ENCODE data around the gene C4BPA.

The C4BPA gene

DNA sequence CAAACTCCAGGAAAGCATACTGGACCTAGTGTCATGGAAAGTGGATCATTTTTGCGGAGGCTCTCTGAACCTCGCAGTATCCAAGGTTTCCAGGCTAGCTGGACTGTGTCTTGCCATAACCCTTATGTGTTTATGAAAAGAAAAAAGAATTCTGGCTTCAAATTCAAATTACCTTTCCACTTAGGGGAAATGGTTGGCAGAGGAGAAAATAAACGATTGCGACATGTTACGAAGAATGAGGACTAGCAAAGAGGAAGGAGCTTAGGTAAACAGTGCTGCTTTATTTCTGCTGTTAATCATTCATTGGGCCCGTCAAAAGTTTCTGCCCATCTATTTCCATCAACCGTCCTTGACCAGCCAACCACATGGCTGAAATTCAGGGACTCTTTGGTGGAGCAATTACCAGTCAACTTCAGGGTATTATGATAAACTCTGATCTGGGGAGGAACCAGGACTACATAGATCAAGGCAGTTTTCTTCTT is at the start of gene C4BPA:
C4BPA (plus strand) TSS at position 342 of the 482 bp plus-strand sequence. CDS start 8,793 bp downstream, outside the sequence.
- no peaks in the 10 kb centered on the region for H3K27me3 ChIP-seq (ENCODE audit: control insufficient read depth, insufficient read depth, low read length)
- H3K4me1 ChIP-seq (ENCODE audit: control insufficient read depth, insufficient read depth, low read length) = no peaks in the 10 kb centered on the region
- H3K4me3 ChIP-seq (ENCODE audit: low read depth, low read length) = no peak within 1 kb of the TSS
- H3K9me3 ChIP-seq (ENCODE audit: control insufficient read depth, insufficient read depth, low read length) = no peaks in the 10 kb centered on the region
- no peaks in the 10 kb centered on the region for H3K36me3 ChIP-seq (ENCODE audit: control insufficient read depth, insufficient read depth, low read length)
- H3K9ac ChIP-seq (ENCODE audit: low read depth, low read length) = no peak within 1 kb of the TSS

DNA sequence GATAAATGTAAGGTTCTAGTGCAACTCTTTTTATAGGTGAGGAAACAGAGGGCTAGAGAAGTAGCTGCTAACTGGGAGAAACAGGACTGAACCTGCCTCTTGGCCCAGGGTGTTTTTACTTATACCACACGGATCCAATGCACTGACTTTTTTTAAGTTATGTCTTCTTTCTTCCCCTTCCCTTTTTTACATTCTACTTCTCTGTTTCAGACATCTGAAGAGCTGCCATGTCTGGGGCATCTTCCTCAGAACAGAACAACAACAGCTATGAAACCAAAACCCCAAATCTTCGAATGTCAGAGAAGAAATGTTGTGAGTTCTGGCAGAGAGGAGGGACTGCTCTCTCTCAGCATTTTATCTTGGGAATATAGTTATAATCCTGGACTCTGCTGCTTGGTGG is 49.5 kb upstream of the C4BPA start:
- H3K36me3 ChIP-seq (ENCODE audit: control insufficient read depth, insufficient read depth, low read length) = no peaks in the 10 kb centered on the region
- H3K9ac ChIP-seq (ENCODE audit: low read depth, low read length) = no peak overlapping the region
- no peaks in the 10 kb centered on the region for H3K27me3 ChIP-seq (ENCODE audit: control insufficient read depth, insufficient read depth, low read length)
- peaks cover 6% of the 10 kb centered on the region for H3K4me1 ChIP-seq (ENCODE audit: control insufficient read depth, insufficient read depth, low read length)
- no peak overlapping the region for H3K4me3 ChIP-seq (ENCODE audit: low read depth, low read length)
- no peaks in the 10 kb centered on the region for H3K9me3 ChIP-seq (ENCODE audit: control insufficient read depth, insufficient read depth, low read length)

GRCh38 chr1:207055386-207056001 is 48.5 kb upstream of the C4BPA start:
- no peaks in the 10 kb centered on the region for H3K27me3 ChIP-seq (ENCODE audit: control insufficient read depth, insufficient read depth, low read length)
- no peaks in the 10 kb centered on the region for H3K36me3 ChIP-seq (ENCODE audit: control insufficient read depth, insufficient read depth, low read length)
- H3K4me1 ChIP-seq (ENCODE audit: control insufficient read depth, insufficient read depth, low read length) = peaks cover 9% of the 10 kb centered on the region
- no peaks in the 10 kb centered on the region for H3K9me3 ChIP-seq (ENCODE audit: control insufficient read depth, insufficient read depth, low read length)
- no peak overlapping the region for H3K9ac ChIP-seq (ENCODE audit: low read depth, low read length)
- H3K4me3 ChIP-seq (ENCODE audit: low read depth, low read length) = no peak overlapping the region

DNA sequence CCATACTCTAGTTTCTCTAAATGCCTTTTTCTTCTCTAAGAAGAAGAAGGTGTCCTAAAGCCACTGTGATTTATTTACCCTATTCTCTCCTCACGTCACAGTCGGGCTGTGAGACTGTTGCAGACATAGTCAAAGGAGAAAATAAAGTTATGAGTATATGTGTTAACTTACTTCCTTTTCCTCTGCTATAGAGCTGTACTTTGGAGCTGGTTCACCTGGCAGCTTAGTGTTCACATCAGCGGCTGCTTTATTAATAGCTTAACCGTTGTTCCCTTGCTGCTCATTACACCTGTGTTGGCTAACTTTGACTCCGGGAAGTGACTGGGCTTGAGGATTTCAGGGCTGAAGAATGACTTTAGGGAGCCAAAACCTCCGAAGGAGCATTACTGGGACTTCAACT is 47.4 kb upstream of the C4BPA start:
- H3K4me1 ChIP-seq (ENCODE audit: control insufficient read depth, insufficient read depth, low read length) = peaks cover 4% of the 10 kb centered on the region
- no peaks in the 10 kb centered on the region for H3K36me3 ChIP-seq (ENCODE audit: control insufficient read depth, insufficient read depth, low read length)
- H3K9me3 ChIP-seq (ENCODE audit: control insufficient read depth, insufficient read depth, low read length) = no peaks in the 10 kb centered on the region
- H3K27me3 ChIP-seq (ENCODE audit: control insufficient read depth, insufficient read depth, low read length) = no peaks in the 10 kb centered on the region
- H3K4me3 ChIP-seq (ENCODE audit: low read depth, low read length) = no peak overlapping the region
- no peak overlapping the region for H3K9ac ChIP-seq (ENCODE audit: low read depth, low read length)

GRCh38 chr1:207058252-207058651 is 45.8 kb upstream of the C4BPA start:
- Histone ChIP-seq H3K4me1 (ENCODE audit: control insufficient read depth, insufficient read depth, low read length) (peaks cover 4% of the 10 kb centered on the region), H3K27me3 (ENCODE audit: control insufficient read depth, insufficient read depth, low read length) (no peaks in the 10 kb centered on the region), H3K36me3 (ENCODE audit: control insufficient read depth, insufficient read depth, low read length) (peaks cover 4% of the 10 kb centered on the region), H3K9me3 (ENCODE audit: control insufficient read depth, insufficient read depth, low read length) (no peaks in the 10 kb centered on the region), H3K9ac (ENCODE audit: low read depth, low read length) (no peak overlapping the region), H3K4me3 (ENCODE audit: low read depth, low read length) (no peak overlapping the region)

DNA sequence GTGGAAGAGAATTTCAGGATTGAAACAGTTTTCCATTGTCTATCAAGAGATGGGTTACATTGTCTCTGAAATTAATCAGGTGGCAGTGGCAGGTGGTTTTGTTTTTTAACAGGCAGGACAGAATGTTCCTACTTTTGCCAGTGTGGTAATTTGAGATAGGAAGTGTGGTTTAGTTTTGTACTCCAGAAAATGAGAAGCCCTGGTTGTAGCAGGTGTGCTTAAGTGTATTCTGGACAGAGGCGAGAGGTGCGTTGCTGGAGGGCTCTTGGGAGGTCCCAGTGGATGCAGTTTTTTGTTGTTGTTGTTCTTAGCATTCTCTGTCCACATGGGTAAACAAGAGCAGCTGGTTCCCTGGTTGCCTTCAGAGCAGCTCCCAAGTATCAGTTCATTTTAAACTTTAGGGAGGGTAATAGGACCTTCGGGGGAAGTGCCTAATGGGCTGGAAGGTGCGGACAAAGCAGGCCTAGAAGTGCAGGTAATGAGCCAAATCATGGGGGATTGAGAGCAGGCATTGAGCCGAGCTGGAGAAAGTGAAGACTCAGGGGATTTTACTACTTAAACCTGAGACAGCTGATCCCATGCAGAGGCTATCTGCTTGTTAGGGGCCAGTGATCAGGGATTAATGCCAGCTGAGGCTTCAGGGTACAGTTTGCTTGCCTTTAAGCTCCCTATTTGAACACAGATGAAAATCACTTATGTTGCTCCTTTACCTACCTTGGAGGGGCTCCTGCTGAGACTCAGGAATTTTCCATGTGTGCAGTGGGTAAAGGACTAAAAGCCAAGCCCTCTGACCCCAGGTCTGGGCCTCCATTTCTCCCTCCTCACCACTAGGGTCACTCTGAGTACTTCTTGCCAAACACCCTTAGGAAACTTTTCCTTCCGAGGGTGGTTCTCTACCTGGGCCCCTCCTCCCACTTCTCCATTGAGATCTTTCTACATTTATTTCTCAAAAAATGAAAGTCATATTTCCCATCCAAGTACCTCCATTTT is 44.9 kb upstream of the C4BPA start:
- Histone ChIP-seq H3K4me1 (ENCODE audit: control insufficient read depth, insufficient read depth, low read length) (peaks cover 4% of the 10 kb centered on the region), H3K36me3 (ENCODE audit: control insufficient read depth, insufficient read depth, low read length) (peaks cover 4% of the 10 kb centered on the region), H3K9me3 (ENCODE audit: control insufficient read depth, insufficient read depth, low read length) (no peaks in the 10 kb centered on the region), H3K9ac (ENCODE audit: low read depth, low read length) (no peak overlapping the region), H3K27me3 (ENCODE audit: control insufficient read depth, insufficient read depth, low read length) (no peaks in the 10 kb centered on the region), H3K4me3 (ENCODE audit: low read depth, low read length) (no peak overlapping the region)

- Histone ChIP-seq H3K36me3 (ENCODE audit: control insufficient read depth, insufficient read depth, low read length) (peaks cover 4% of the 10 kb centered on the region), H3K9me3 (ENCODE audit: control insufficient read depth, insufficient read depth, low read length) (no peaks in the 10 kb centered on the region), H3K4me1 (ENCODE audit: control insufficient read depth, insufficient read depth, low read length) (peaks cover 4% of the 10 kb centered on the region), H3K9ac (ENCODE audit: low read depth, low read length) (no peak overlapping the region), H3K4me3 (ENCODE audit: low read depth, low read length) (no peak overlapping the region), H3K27me3 (ENCODE audit: control insufficient read depth, insufficient read depth, low read length) (no peaks in the 10 kb centered on the region)
Observed at GRCh38 chr1:207059881-207060280, 44.2 kb upstream of the C4BPA start.

- Histone ChIP-seq H3K27me3 (ENCODE audit: control insufficient read depth, insufficient read depth, low read length) (no peaks in the 10 kb centered on the region), H3K9me3 (ENCODE audit: control insufficient read depth, insufficient read depth, low read length) (no peaks in the 10 kb centered on the region), H3K9ac (ENCODE audit: low read depth, low read length) (no peak overlapping the region), H3K4me3 (ENCODE audit: low read depth, low read length) (no peak overlapping the region), H3K36me3 (ENCODE audit: control insufficient read depth, insufficient read depth, low read length) (peaks cover 4% of the 10 kb centered on the region), H3K4me1 (ENCODE audit: control insufficient read depth, insufficient read depth, low read length) (peaks cover 4% of the 10 kb centered on the region)
Observed at GRCh38 chr1:207060596-207060995, 43.4 kb upstream of the C4BPA start.

GRCh38 chr1:207062058-207062457 is 42.0 kb upstream of the C4BPA start:
- Histone ChIP-seq H3K9ac (ENCODE audit: low read depth, low read length) (no peak overlapping the region), H3K4me1 (ENCODE audit: control insufficient read depth, insufficient read depth, low read length) (peaks cover 4% of the 10 kb centered on the region), H3K27me3 (ENCODE audit: control insufficient read depth, insufficient read depth, low read length) (no peaks in the 10 kb centered on the region), H3K4me3 (ENCODE audit: low read depth, low read length) (no peak overlapping the region), H3K36me3 (ENCODE audit: control insufficient read depth, insufficient read depth, low read length) (peaks cover 4% of the 10 kb centered on the region), H3K9me3 (ENCODE audit: control insufficient read depth, insufficient read depth, low read length) (no peaks in the 10 kb centered on the region)

- Histone ChIP-seq H3K9ac (ENCODE audit: low read depth, low read length) (no peak overlapping the region), H3K36me3 (ENCODE audit: control insufficient read depth, insufficient read depth, low read length) (peaks cover 4% of the 10 kb centered on the region), H3K27me3 (ENCODE audit: control insufficient read depth, insufficient read depth, low read length) (no peaks in the 10 kb centered on the region), H3K4me1 (ENCODE audit: control insufficient read depth, insufficient read depth, low read length) (peaks cover 4% of the 10 kb centered on the region), H3K9me3 (ENCODE audit: control insufficient read depth, insufficient read depth, low read length) (no peaks in the 10 kb centered on the region), H3K4me3 (ENCODE audit: low read depth, low read length) (no peak overlapping the region)
Observed at GRCh38 chr1:207063014-207063413, 41.0 kb upstream of the C4BPA start.

DNA sequence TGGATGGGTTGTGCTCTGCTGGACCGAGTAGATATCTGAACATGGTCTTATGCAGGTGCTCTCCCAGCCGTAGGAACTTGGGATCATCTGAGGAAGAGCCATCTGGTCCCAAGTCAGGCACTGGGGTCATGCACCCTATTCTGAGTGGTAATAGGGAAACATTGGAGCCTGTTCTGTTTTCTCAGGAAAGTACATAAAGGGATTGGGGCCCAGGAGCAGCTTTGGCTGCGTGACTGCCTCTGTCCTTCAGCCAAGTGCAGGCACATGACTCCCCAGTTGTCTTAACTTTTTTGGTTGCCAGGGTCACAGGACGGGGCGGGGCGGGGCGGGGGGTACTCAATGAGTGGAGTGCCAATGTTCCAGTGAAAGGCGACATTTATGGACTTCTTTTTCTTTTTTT is 39.5 kb upstream of the C4BPA start:
- no peaks in the 10 kb centered on the region for H3K27me3 ChIP-seq (ENCODE audit: control insufficient read depth, insufficient read depth, low read length)
- peaks cover 10% of the 10 kb centered on the region for H3K36me3 ChIP-seq (ENCODE audit: control insufficient read depth, insufficient read depth, low read length)
- no peak overlapping the region for H3K4me3 ChIP-seq (ENCODE audit: low read depth, low read length)
- H3K4me1 ChIP-seq (ENCODE audit: control insufficient read depth, insufficient read depth, low read length) = peaks cover 3% of the 10 kb centered on the region
- no peak overlapping the region for H3K9ac ChIP-seq (ENCODE audit: low read depth, low read length)
- no peaks in the 10 kb centered on the region for H3K9me3 ChIP-seq (ENCODE audit: control insufficient read depth, insufficient read depth, low read length)

- H3K36me3 ChIP-seq (ENCODE audit: control insufficient read depth, insufficient read depth, low read length) = peaks cover 8% of the 10 kb centered on the region
- no peaks in the 10 kb centered on the region for H3K9me3 ChIP-seq (ENCODE audit: control insufficient read depth, insufficient read depth, low read length)
- no peaks in the 10 kb centered on the region for H3K27me3 ChIP-seq (ENCODE audit: control insufficient read depth, insufficient read depth, low read length)
- H3K9ac ChIP-seq (ENCODE audit: low read depth, low read length) = no peak overlapping the region
- no peak overlapping the region for H3K4me3 ChIP-seq (ENCODE audit: low read depth, low read length)
- H3K4me1 ChIP-seq (ENCODE audit: control insufficient read depth, insufficient read depth, low read length) = no peaks in the 10 kb centered on the region
Observed at GRCh38 chr1:207067185-207067584, 36.8 kb upstream of the C4BPA start.

Measured in iPS-15b (cell line).